HepG2 (cell line): ENCODE results near the gene IFT172. TPM values are rescaled to one million over a fixed set of nuclear protein-coding genes. Genes with fewer than 3 reads are reported as not detected.

Experiments used
- ERF ChIP-seq: IDR thresholded peaks from 2 replicates; pipeline ENCODE4 v1.6.1; 2018; ENCODE audit warnings: missing biosample characterization, missing genetic modification reagents
- HDAC2 ChIP-seq: sonication (generic); formaldehyde crosslinking; IDR thresholded peaks from 2 replicates; pipeline ENCODE4 v1.4.0; 2020; ENCODE audit warnings: missing genetic modification reagents
- HOXA5 ChIP-seq: sonication (generic); formaldehyde crosslinking; IDR thresholded peaks from 2 replicates; pipeline ENCODE4 v1.4.0; 2020; ENCODE audit warnings: missing genetic modification reagents
- JUNB ChIP-seq: sonication (generic); formaldehyde crosslinking; IDR thresholded peaks from 2 replicates; pipeline ENCODE4 v1.8.0; 2022; ENCODE audit warnings: missing genetic modification reagents, mild to moderate bottlenecking, borderline replicate concordance
- KAT8 ChIP-seq: IDR thresholded peaks from 2 replicates; pipeline ENCODE4 v1.6.1; 2016; ENCODE audit warnings: missing genetic modification reagents, missing compliant biosample characterization
- LRRFIP1 ChIP-seq: sonication (generic); formaldehyde crosslinking; conservative IDR thresholded peaks from 2 replicates; pipeline ENCODE4 v1.4.0; 2020; ENCODE audit warnings: missing genetic modification reagents
- TEAD3 ChIP-seq: optimal IDR thresholded peaks from 2 replicates; pipeline ENCODE3; 2016; ENCODE audit warnings: borderline replicate concordance
- THAP9 ChIP-seq: sonication (generic); formaldehyde crosslinking; IDR thresholded peaks from 2 replicates; pipeline ENCODE4; 2020; ENCODE audit warnings: missing genetic modification reagents, mild to moderate bottlenecking, borderline replicate concordance
- TRAFD1 ChIP-seq: sonication (generic); formaldehyde crosslinking; IDR thresholded peaks from 2 replicates; pipeline ENCODE4 v1.5.1; 2020; ENCODE audit warnings: missing genetic modification reagents, mild to moderate bottlenecking, borderline replicate concordance
- ZNF383 ChIP-seq: sonication (generic); formaldehyde crosslinking; IDR thresholded peaks from 2 replicates; pipeline ENCODE4 v1.4.0; 2020; ENCODE audit warnings: missing genetic modification reagents, mild to moderate bottlenecking, borderline replicate concordance
- ZNF407 ChIP-seq: sonication (generic); formaldehyde crosslinking; IDR thresholded peaks from one replicate; pipeline ENCODE4 v1.5.1; 2020; ENCODE audit warnings: mild to moderate bottlenecking, missing genetic modification reagents; ENCODE audit errors: not compliant biosample characterization
- polyA plus RNA-seq, 8 experiments: library from polyadenylated mRNA; depleted of rRNA in 3 of 8; stranded (reverse) in 7 of 8; unstranded in 1 of 8; fragments of >200 nt; fragmentation: Illumina TruSeq in 4 of 8; extraction: Trizol in 4 of 8; gene quantifications; 2 replicates each; pipeline versions ENCODE4 v1.2.1 to v1.2.3, GENCODE V29; 2011 to 2016; ENCODE audit warnings: low read depth in 4 of 8, missing spikeins in 1 of 8, mixed read lengths in 1 of 8; ENCODE audit not compliant: insufficient read depth in 1 of 8
- total RNA-seq, 5 experiments: library from RNA; depleted of rRNA; stranded (reverse); fragments of >200 nt; fragmentation: Illumina TruSeq; extraction: Trizol; gene quantifications; 2 replicates each; pipeline ENCODE4 v1.2.3, GENCODE V29; 2016; ENCODE audit warnings: low read depth in 1 of 5

IFT172 gene
- total and polyA plus RNA-seq, 2 of the 13 experiments (the other 11 are each of a cell fraction or from before 2014, with no cell fraction given), result 21.6 to 35.7 TPM

- no peak for TF ChIP-seq THAP9 (CRISPR knock-in tag)
- TF ChIP-seq ERF (CRISPR knock-in tag), result no peak
- TF ChIP-seq HOXA5, result no peak; the same call in 1 of the 2 replicates
- TF ChIP-seq TEAD3, result peak; percentile 54
- no peak for TF ChIP-seq ZNF407
- TF ChIP-seq TRAFD1 (CRISPR knock-in tag), result no peak
- no peak; the same call in 1 of the 2 replicates for TF ChIP-seq KAT8 (CRISPR knock-in tag)
- TF ChIP-seq JUNB, result no peak
- no peak for TF ChIP-seq LRRFIP1
- peak; percentile 53; the same call in 1 of the 2 replicates for TF ChIP-seq HDAC2
- TF ChIP-seq ZNF383 (CRISPR knock-in tag), result no peak
These were observed 60.5 kb downstream of the IFT172 start (continued) for GRCh38 chr2:27428978-27429541.
